Anterior cingulate cortex (tissue), 58 donors: ENCODE results near the gene PCF11.
"Not testable (repeated sequence)": the region's sequence is repeated elsewhere in the genome, so short reads cannot be mapped to it uniquely, and the experiment has no call there.

Source experiments
- DNase-seq, 58 donors: peaks; one replicate each; lab custom pipeline; 2025; lab: John Stamatoyannopoulos, UW

The PCF11 gene

GRCh38 chr11:83191491-83191890 lies 34.6 kb downstream of the PCF11 start:
- DNase-seq: no peak

- no peak for DNase-seq
These were observed 35.1 kb downstream of the PCF11 start for GRCh38 chr11:83191986-83192385.

GRCh38 chr11:83192606-83193245 lies 35.8 kb downstream of the PCF11 start:
- no peak for DNase-seq

DNA sequence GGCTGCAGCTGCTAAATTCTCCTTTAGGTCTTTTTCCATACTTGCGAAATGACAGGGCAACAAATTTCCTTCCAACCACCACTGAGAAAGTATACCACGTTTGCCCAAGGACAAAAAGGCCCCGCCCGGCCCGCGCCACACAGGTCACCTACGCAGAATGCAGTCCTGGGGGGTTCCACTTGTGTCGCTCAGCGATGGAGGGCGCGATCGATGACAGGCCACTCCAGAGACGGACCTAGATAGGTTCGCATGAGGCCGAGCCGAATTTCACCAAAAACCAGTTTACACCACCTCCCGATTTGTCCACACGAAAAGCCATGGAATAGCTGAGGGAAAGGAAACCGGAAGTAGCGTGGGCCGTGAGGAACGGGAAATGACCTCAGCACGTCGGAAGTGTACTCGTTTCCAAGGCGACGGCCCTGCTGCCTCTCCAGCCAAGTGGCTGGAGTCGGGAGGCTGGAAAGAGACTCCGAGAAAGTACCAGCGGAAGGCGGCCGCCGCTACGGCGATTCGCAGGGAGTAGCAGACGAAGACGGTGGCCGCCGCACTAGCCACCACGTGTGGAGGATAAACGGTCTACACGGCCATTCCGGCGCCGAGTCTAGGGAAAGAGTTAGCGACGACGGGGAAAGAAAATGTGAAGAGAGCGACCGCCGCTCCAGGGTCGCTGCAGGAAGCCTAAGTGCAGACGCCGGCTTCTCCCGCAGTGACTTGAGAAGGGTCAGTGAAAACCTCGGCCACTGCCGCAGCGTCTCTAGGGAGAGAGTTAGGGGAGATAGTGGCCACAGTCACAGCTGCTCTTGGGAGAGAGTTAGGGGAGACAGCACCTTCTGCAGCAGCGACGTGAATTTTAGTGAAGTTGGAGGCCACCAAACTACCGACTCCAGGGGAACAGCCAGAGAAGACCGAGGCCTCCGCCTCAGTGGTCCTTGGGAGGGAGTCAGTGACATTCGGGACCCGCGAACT lies 36.7 kb downstream of the PCF11 start, which contains the start of gene ANKRD42:
Gene ANKRD42 (plus strand): TSS at position 398 of the 966 bp plus-strand sequence. CDS start 959 bp downstream, outside the sequence.
- DNase-seq: peak; percentile 44 to 95 (median 88)

- DNase-seq: peak in 51 of 58 donors; percentile 10 to 74 (median 34)
These were observed 37.6 kb downstream of the PCF11 start for GRCh38 chr11:83194281-83195142.

- no peak for DNase-seq
These were observed 38.2 kb downstream of the PCF11 start for GRCh38 chr11:83195143-83195466.

DNA sequence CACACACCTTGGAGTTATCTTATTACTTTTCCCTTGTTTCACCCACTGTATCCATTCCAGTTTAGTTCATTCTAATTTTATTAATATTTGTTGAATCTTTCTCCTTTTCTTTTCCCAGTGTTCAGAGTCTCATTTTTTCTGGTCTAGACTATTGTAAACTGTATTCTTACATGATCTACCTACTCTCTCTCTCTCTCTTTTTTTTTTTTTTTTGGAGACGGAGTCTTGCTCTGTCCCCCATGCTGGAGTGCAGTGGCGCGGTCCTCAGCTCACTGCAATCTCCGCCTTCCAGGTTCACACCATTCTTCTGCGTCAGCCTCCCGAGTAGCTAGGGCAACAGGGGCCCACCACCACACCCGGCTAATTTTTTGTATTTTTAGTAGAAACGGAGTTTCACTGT lies 38.7 kb downstream of the PCF11 start:
- DNase-seq: no peak

DNA sequence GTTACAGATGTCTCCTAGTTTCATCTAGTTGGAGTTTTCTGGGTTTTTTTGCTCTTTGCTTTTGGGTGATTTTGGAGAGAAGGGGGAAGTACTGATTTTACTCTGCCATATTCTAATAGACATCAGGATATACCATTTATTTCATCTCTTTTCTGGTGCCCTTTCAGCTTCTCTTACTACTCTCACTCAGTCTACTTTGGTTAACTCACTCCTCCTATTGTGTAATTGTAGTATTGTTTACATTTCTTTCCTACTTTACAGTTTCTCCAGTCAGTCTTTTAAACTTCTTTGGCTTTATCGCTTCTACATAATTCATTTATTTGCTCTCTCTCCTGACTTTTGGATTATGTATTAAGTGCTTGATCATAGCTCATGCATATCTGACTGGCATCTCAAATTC lies 43.1 kb downstream of the PCF11 start:
- no peak for DNase-seq

DNA sequence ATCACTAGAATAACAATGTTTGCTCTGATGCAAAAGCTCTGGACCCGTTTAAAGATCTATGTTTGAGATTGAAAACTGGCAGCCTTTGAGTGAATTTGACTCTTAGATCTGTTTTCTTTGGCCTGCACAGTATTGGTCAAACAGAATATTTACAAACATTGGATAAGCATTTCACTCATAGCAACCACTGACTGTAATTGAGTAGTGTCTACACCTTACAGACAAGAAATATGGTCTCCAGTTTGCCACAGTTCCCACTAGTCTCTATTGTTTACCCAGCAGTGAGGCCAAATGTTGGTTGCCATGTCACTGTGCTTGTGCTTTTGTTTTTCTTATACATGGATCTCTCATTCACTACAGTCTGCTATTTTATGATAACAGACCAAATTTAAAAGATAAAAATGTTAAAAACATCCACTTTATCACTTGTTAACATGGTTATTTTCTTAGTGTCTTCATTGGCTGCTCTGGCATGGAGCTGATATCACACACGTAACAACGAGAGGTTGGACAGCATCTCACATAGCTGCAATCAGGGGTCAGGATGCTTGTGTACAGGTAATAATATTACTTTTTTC lies 48.8 kb downstream of the PCF11 start:
- no peak for DNase-seq

- no peak for DNase-seq
These were observed 49.3 kb downstream of the PCF11 start for GRCh38 chr11:83206221-83206620.

DNA sequence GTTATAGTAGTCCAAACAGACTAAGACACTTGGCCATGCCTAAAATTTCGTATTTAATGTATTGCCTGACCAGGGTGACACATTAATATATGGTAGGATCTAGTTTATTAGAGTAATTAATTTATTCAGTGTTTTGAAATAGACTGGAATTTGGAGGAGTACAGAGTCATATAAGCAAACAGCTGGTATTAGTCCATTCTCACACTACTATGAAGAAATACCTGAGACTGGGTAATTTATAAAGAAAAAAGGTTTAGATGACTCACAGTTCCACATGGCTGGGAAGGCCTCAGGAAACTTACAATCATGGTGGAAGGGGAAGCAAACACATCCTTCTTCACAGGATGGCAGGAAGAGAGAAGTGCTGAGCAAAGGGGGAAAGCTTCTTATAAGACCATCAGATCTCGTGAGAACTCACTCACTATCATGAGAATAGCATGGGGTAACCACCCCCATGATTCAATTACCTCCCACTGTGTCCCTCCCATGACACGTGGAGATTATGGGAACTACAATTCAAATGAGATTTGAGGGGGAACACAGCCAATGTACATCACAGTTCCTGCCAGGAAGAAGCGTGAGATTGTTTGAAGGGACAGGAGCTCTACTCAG lies 49.9 kb downstream of the PCF11 start:
- not testable (repeated sequence) for DNase-seq

DNA sequence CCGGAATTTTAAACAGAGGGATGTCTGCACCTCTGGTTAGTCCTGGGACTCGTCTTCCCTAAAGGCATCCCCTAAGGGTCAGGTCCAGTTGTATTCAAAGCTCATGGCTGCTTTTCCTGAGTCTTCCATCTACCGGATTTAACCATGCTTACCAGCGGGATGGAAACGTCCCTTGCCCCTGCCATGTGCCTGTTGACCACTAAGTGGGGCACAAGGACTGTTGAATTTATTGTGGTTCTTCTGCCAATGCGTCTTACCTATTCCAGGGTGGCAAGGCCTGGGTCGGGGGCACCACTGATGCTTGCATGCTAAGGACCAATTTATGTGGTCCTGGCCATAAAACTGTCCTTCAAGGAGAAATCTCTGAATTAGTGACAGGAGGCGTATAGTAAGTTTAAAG lies 62.2 kb downstream of the PCF11 start:
- no peak for DNase-seq

GRCh38 chr11:83220260-83220659 lies 63.3 kb downstream of the PCF11 start:
- DNase-seq: no peak

DNA sequence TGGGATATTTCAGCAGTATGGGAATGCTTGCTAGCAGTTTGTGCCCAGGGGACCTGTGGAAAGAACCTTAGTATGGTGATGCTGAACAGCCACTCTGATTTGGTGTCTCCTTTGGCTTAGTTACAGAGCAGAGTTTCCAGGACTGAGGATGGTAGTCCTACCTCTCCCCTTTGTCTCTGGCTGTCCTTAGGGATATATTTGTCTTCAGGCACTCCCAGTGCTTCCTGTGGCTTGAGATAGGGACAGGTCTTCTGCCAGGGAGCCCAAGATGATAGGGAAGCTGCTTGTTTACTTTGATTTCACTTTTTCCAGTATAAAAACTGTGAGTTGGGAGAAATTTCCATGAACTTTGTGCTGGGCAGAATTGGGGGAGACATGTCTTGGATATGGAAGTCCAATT lies 64.8 kb downstream of the PCF11 start:
- DNase-seq: no peak

- DNase-seq: no peak
These were observed 65.6 kb downstream of the PCF11 start for GRCh38 chr11:83222499-83222898.

GRCh38 chr11:83223457-83223856 lies 66.5 kb downstream of the PCF11 start:
- no peak for DNase-seq

GRCh38 chr11:83235825-83236224 lies 78.9 kb downstream of the PCF11 start:
- no peak for DNase-seq
